SK-N-MC (cell line): ENCODE data around the gene ART5.

Experiments
- DNase-seq: peaks from one replicate; pipeline ENCODE4 v3.0.0-alpha.2; 2011; ENCODE audit warnings: low read depth, low spot score
- H3K27ac ChIP-seq: fragments of 200-600 bp; sonication (generic); 2 replicates; pipeline ENCODE4 v1.5.1; 2016; ENCODE audit warnings: mixed run types
- H3K36me3 ChIP-seq: fragments of 200-600 bp; sonication (generic); 2 replicates; pipeline ENCODE4 v1.6.1; 2017; ENCODE audit warnings: antibody characterized with exemption, low read length, mixed read lengths; ENCODE audit not compliant: insufficient read depth
- H3K4me3 ChIP-seq: fragments of 200-600 bp; sonication (generic); 2 replicates; pipeline ENCODE4 v1.5.1; 2016
- H3K9ac ChIP-seq: fragments of 200-600 bp; sonication (generic); 2 replicates; pipeline ENCODE4 v1.8.0; 2017; ENCODE audit warnings: mixed run types, mixed read lengths; ENCODE audit not compliant: insufficient read length
- H3K9me3 ChIP-seq: fragments of 200-600 bp; sonication (generic); 2 replicates; pipeline ENCODE4 v1.6.1; 2017; ENCODE audit warnings: low read depth, mild to moderate bottlenecking, antibody characterized with exemption, low read length, moderate library complexity, mixed read lengths
- EZH2 ChIP-seq: fragments of 200-600 bp; sonication (generic); IDR thresholded peaks from one replicate; pipeline ENCODE4 v1.6.1; 2017; ENCODE audit warnings: antibody characterized with exemption
- FOXP2 ChIP-seq: optimal IDR thresholded peaks from 2 replicates; pipeline ENCODE3; 2011; ENCODE audit warnings: mild to moderate bottlenecking, moderate library complexity; ENCODE audit not compliant: insufficient read depth; ENCODE audit errors: extremely low read length, control extremely low read depth
- POLR2AphosphoS5 ChIP-seq: IDR thresholded peaks from 2 replicates; pipeline ENCODE4 v1.6.1; 2012; ENCODE audit warnings: mild to moderate bottlenecking, low read depth, low read length, borderline replicate concordance

Gene ART5

DNA sequence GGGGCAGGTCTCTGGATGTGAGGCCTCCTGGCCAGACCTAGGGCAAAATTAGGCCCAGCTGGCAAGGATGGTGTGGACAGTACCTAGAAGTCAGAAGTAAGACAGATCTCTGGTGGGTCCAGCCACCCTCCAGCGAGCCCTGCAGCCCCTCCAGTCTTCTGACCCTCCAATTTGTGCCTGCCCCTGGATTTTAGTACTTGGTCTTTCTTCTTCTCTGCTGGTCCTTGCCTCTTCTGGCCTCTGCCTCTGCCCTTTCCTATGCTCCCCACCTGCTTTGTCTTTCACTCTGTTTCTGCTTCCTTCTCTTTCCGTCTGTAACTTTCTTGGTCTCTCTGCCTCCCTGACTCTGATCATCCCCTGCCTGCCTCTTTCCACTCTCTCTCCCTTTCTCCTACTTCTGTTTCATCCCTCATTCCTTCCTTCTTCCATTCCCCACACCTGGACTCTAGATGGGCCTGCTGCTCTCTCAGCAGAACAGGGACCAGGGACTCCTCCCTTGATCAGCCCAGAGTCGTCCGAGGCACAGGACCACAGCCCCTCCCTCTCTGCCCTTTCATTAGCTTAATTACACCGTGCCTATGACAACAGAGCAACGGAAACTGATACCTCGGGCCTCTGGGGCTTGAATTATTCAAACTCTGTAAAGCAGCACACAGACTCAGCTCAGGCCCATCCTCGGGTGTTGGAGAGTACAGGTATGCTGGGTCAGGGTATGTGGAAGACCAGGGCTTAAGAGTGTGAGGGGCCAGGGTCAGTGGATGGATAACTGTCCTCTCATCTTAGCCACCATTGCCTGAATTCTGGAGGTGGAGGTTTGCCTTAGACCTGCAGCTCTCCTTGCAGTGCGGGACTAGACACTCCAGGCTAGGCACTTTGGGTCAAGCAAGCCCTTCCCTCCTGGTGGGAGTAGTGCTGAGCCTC is 29.8 kb upstream of the ART5 start, which contains the start of gene CHRNA10:
Gene CHRNA10, minus strand, starts transcription at position 51 of the 921 bp plus-strand sequence. CDS start 72 bp downstream, outside the sequence.
- peaks cover 37% of the 10 kb centered on the region for H3K36me3 ChIP-seq
- DNase-seq = no peak
- no peak within 1 kb of the TSS for H3K9ac ChIP-seq
- H3K4me3 ChIP-seq = no peak within 1 kb of the TSS
- TF ChIP-seq POLR2AphosphoS5 = no peak
- no peak for TF ChIP-seq EZH2
- TF ChIP-seq FOXP2 = no peak
- H3K27ac ChIP-seq = no peak within 1 kb of the TSS
- H3K9me3 ChIP-seq = no peaks in the 10 kb centered on the region

DNA sequence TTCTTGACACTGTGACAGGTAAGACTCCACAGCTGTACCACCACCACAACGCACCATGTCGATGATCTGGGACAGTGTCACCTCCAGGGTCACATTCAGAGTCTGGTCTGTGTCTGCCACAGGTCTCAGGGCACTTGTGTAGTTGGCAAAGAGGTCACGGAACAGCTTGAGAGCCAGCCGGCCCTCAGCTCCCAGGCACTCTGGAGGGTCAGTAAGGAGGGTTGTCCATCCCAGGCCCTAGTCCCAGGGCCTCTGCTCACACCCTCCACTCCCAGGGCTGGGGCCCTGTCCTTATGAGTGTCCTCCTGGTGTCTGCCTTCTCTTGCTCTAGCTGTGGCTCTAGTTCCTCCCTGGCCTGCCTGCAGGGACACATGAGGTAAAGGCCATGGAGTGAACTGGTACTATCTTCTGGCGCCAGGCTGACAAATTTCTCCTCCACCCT is 28.0 kb upstream of the ART5 start:
- Histone ChIP-seq H3K36me3 (peaks cover 20% of the 10 kb centered on the region), H3K9me3 (no peaks in the 10 kb centered on the region), H3K27ac (no peak overlapping the region), H3K9ac (no peak overlapping the region), H3K4me3 (no peak overlapping the region)
- DNase-seq = no peak
- TF ChIP-seq FOXP2 = no peak
- TF ChIP-seq POLR2AphosphoS5 = no peak
- no peak for TF ChIP-seq EZH2

DNA sequence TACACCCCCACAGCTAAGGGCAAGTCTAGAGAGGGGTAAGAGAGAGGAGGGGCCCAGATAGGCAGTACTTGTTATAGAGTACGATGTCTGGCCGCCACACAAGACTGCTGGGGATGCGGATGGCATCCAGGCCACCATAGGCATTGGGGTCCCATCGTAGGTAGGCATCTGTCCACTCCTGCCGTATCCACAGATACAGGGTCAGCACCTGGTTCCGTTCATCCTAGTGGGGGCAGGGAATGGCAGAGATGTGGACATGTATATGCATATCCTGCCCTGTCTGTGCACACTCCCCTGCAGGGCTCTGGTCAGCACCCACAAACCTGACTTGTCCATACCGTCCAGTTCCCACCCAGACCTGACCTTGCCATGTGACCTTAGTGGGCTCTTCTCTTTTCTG is 27.3 kb upstream of the ART5 start:
- no peak overlapping the region for H3K9ac ChIP-seq
- TF ChIP-seq POLR2AphosphoS5 (no peak), FOXP2 (no peak), EZH2 (no peak)
- H3K9me3 ChIP-seq = no peaks in the 10 kb centered on the region
- no peak overlapping the region for H3K4me3 ChIP-seq
- peaks cover 14% of the 10 kb centered on the region for H3K36me3 ChIP-seq
- H3K27ac ChIP-seq = no peak overlapping the region
- no peak for DNase-seq

DNA sequence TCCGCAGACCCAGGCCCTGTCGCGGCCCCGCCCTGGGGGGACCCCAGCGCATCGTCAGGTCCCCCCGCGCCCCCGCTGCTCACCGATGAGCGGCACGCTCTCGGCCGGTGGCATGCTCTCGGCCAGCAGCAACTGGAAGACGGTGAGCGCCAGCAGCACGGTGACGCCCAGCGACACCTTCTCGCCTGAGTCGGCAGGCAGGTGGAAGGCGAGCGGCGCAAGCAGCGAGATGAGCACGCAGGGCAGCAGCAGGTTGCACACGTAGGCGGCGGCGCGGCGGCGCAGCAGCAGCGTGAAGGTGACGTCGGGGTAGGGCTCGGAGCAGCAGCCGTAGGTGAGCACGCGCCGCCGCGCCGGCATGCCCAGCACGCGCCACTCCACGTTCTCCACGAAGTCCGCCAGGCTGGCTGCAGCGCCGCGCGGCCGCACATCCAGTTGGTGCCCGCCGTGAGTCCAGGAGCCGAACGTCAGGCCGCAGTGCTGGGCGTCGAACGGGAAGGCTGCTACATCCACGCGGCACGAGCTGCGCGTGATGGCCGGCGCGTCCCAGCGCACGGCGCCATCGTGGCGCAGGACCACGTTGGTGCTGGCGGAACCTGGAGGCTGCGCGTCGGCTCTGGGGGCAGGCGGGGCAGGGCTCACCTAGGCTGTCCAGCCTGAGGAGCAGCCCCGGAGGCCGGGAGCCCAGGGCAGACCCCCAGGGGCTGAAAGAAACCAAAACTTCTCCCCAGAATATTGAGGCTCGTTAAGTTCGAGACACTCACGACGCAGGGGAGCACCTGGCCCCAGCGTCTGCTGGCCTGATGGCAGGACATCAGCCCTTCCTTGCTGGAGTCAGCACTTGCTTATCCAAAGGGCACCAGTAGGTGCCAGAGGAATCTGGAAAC is 25.6 kb upstream of the ART5 start:
- H3K27ac ChIP-seq = no peak overlapping the region
- no peak for TF ChIP-seq EZH2
- H3K9me3 ChIP-seq = no peaks in the 10 kb centered on the region
- H3K4me3 ChIP-seq = no peak overlapping the region
- H3K36me3 ChIP-seq = peaks cover 4% of the 10 kb centered on the region; the same call in 1 of the 2 replicates
- no peak overlapping the region for H3K9ac ChIP-seq
- DNase-seq = no peak

DNA sequence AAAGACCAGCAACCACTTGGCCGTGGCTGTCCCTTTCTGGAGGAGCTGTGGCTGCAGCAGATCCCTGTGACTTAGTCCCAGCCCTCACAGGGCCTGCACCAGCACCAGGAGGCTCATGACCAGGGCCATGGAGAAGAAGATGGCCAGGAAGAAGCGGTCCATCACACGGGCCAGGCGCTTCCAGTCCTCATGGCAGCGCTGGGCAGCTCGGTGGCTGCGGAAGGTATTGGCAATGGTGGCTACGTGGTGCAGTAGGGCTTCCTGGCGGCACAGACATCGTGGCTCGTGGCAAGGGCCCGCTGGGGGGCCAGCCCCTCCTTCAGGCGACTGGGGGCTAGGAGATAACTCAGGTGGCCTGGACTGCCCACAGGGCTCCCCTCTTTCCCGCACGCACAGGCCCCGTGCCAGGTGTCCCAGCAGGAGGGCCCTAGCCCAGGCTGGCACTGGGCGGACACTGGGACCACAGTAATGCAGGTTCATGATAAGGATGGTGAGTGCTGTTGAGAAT is 24.3 kb upstream of the ART5 start:
- Histone ChIP-seq H3K36me3 (no peaks in the 10 kb centered on the region; the same call in 1 of the 2 replicates), H3K4me3 (no peak overlapping the region), H3K9ac (no peak overlapping the region), H3K9me3 (no peaks in the 10 kb centered on the region), H3K27ac (no peak overlapping the region)
- DNase-seq = no peak
- TF ChIP-seq EZH2 (no peak), FOXP2 (no peak), POLR2AphosphoS5 (no peak)

DNA sequence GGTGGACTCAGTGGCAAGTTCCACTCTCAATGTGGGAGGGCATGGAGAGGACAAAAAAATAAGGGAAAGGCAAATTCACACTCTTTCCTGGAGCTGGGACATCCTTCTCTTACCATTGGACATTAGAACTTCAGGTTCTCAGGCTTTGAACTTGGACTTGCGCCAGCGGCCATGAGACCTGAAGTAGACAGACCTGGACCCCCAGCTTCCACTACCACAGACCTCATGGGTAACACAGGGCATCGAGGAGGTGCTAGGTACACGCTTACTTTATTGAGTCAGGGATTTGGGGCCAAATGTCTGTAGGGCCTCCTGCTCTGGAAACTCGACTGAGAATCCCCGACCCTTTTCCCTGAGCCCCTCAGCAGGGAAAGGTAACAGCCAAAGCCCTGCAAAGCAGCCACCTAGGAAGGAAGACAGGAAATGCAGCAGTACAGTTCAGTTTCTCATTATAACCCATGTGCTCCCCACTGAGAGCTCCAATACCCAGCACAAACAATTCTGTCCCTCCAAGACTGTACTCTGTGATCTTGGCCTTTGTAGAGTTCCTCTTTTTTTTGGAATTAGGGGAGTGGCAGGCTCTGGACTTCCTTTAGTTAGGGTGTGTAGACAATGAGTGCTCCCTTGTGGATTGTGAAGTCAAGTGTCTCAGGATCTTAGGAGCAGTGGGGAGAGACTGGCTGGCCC is 23.7 kb upstream of the ART5 start:
- H3K4me3 ChIP-seq = no peak overlapping the region
- no peak overlapping the region for H3K27ac ChIP-seq
- no peak overlapping the region for H3K9ac ChIP-seq
- DNase-seq = no peak
- TF ChIP-seq FOXP2 (no peak), POLR2AphosphoS5 (no peak), EZH2 (no peak)
- H3K9me3 ChIP-seq = no peaks in the 10 kb centered on the region
- no peaks in the 10 kb centered on the region; the same call in 1 of the 2 replicates for H3K36me3 ChIP-seq

DNA sequence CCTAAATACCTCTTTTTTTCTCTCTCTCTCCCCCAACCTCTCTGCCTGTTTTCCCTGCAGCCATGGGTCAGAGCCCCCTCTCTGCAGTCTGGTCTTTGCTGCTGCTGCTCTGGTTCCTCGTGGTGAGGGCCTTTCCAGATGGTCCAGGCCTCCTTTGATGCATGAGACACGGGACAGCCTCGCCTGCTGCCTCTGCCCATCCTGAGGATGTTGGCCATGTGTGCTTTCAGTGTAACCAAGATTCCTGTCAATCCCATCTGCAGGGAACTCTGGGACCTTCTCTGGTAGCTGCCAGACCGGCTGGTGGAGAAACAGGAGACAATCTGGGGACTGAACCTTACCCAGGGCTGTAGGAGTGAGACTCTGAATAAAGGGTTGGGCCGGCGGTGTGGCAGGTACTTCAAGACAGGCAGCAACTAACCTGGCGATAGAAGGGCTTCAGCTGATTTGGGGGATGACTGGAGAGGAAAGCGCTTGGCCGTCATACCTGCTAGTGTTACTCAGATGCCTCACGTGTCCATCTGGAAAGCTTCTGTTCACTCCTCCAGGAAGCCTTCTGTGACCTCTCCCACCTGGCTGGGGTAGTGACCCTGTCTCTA is 22.3 kb upstream of the ART5 start:
- Histone ChIP-seq H3K4me3 (no peak overlapping the region), H3K9ac (no peak overlapping the region), H3K9me3 (no peaks in the 10 kb centered on the region), H3K27ac (no peak overlapping the region), H3K36me3 (no peaks in the 10 kb centered on the region; the same call in 1 of the 2 replicates)
- no peak for DNase-seq
- TF ChIP-seq EZH2 (no peak), FOXP2 (no peak), POLR2AphosphoS5 (no peak)
